Sigmoid colon (tissue), 4 donors: ENCODE data around the gene ARAF.
"Not testable (repeated sequence)": the region's sequence is repeated elsewhere in the genome, so short reads cannot be mapped to it uniquely, and the experiment has no call there.

Source experiments
- CTCF ChIP-seq, 4 experiments: fragments of 450-650 bp in 3 of 4; fragments of 200-600 bp in 1 of 4; IDR thresholded peaks; one replicate each; pipeline ENCODE4 v1.5.1; 2016 to 2019; ENCODE audit warnings: antibody characterized with exemption in 4 of 4, mild to moderate bottlenecking in 3 of 4, moderate library complexity in 2 of 4
- POLR2AphosphoS5 ChIP-seq, 4 donors: sonication (generic); formaldehyde crosslinking; IDR thresholded peaks; one replicate each; pipeline ENCODE4 v1.6.1; 2017; ENCODE audit warnings: antibody characterized with exemption in 4 of 4

GRCh38 chrX:47603125-47603524, 42.1 kb downstream of the ARAF start:
- not testable (repeated sequence) for TF ChIP-seq POLR2AphosphoS5, CTCF (IDR thresholded peaks at IDR 0.05)
